GM12878 (cell line): ENCODE measurements around the gene FETUB. TPM values are rescaled to one million over a fixed set of nuclear protein-coding genes. Genes with fewer than 3 reads are reported as not detected.

Experiments used
- BACH1 ChIP-seq: fragments of 450-650 bp; IDR thresholded peaks from 2 replicates; pipeline ENCODE4 v1.6.1; 2017; ENCODE audit warnings: mild to moderate bottlenecking, borderline replicate concordance
- CBFB ChIP-seq: IDR thresholded peaks from 2 replicates; pipeline ENCODE4 v1.6.1; 2016; ENCODE audit warnings: antibody characterized with exemption, low read depth
- CHD2 ChIP-seq: IDR thresholded peaks from 2 replicates; pipeline ENCODE4 v1.6.1; 2011; ENCODE audit warnings: low read depth, low read length, improper control_type of control experiment, borderline replicate concordance
- IKZF2 ChIP-seq, 2 experiments: fragments of 450-650 bp; IDR thresholded peaks; 2 replicates each; pipeline ENCODE4 v1.6.1; 2017; ENCODE audit warnings: mild to moderate bottlenecking in 2 of 2, moderate library complexity in 2 of 2
- IRF4 ChIP-seq: IDR thresholded peaks from 2 replicates; pipeline ENCODE4 v1.6.1; 2011; ENCODE audit warnings: low read depth, low read length
- LARP7 ChIP-seq: fragments of 450-650 bp; IDR thresholded peaks from 2 replicates; pipeline ENCODE4 v1.6.1; 2017; ENCODE audit warnings: mild to moderate bottlenecking
- NFXL1 ChIP-seq: fragments of 450-650 bp; IDR thresholded peaks from 2 replicates; pipeline ENCODE4 v1.6.1; 2017; ENCODE audit warnings: antibody characterized with exemption, mild to moderate bottlenecking, borderline replicate concordance
- POLR2AphosphoS2 ChIP-seq: IDR thresholded peaks from 2 replicates; pipeline ENCODE4 v1.6.1; 2011; ENCODE audit warnings: low read depth, mild to moderate bottlenecking, low read length, improper control_type of control experiment, moderate library complexity
- RAD21 ChIP-seq: IDR thresholded peaks from 2 replicates; pipeline ENCODE4 v1.6.1; 2011; ENCODE audit warnings: mild to moderate bottlenecking, low read depth, low read length, moderate library complexity; ENCODE audit not compliant: insufficient read depth
- RBBP5 ChIP-seq: fragments of 200-600 bp; sonication (generic); conservative IDR thresholded peaks from 2 replicates; pipeline ENCODE4 v1.6.1; 2016
- SMARCA5 ChIP-seq: fragments of 450-650 bp; IDR thresholded peaks from 2 replicates; pipeline ENCODE4 v1.6.1; 2017; ENCODE audit warnings: mild to moderate bottlenecking
- STAT3 ChIP-seq: IDR thresholded peaks from 2 replicates; pipeline ENCODE4 v1.6.1; 2011; ENCODE audit warnings: low read depth, low read length, improper control_type of control experiment
- YBX1 ChIP-seq: fragments of 450-650 bp; IDR thresholded peaks from 2 replicates; pipeline ENCODE4 v1.6.1; 2016; ENCODE audit warnings: antibody characterized with exemption
- ZNF274 ChIP-seq: IDR thresholded peaks from one replicate; pipeline ENCODE4 v1.8.0; 2011; ENCODE audit not compliant: insufficient read length, insufficient read depth
- ZZZ3 ChIP-seq: IDR thresholded peaks from 2 replicates; pipeline ENCODE4 v1.6.1; 2011; ENCODE audit warnings: low read depth; ENCODE audit not compliant: control insufficient read depth, insufficient read length
- polyA plus RNA-seq, 11 experiments: library from polyadenylated mRNA; depleted of rRNA in 4 of 11; unstranded in 6 of 11; stranded (reverse) in 5 of 11; fragments of >200 nt; fragmentation: Nextera tagmentation in 4 of 11; fragmentation: Illumina TruSeq in 1 of 11; extraction: Ambion mirVana in 4 of 11; extraction: Trizol in 1 of 11; gene quantifications; 1 replicate in 1 of 11; 2 replicates in 10 of 11; pipeline versions ENCODE4 v1.2.1 to v1.2.3, GENCODE V29; 2011 to 2016; ENCODE audit warnings: inconsistent platforms in 2 of 11, missing spikeins in 2 of 11, low read depth in 1 of 11
- total RNA-seq, 4 experiments: library from RNA; depleted of rRNA in 3 of 4; stranded (reverse); fragments of >200 nt in 3 of 4; fragmentation: Illumina TruSeq in 1 of 4; extraction: Trizol in 1 of 4; gene quantifications; 2 replicates each; pipeline versions ENCODE4 v1.2.1 to v1.2.3, GENCODE V29; 2013 to 2021
- TF ChIP-seq, protein P1 (sequence below): fragments of 450-650 bp; formaldehyde crosslinking; IDR thresholded peaks from 2 replicates; pipeline ENCODE4 v1.4.0; 2022; ENCODE audit warnings: mild to moderate bottlenecking, moderate library complexity
- TF ChIP-seq, protein P2 (sequence below): fragments of 450-650 bp; IDR thresholded peaks from 2 replicates; pipeline ENCODE4 v1.6.1; 2018; ENCODE audit warnings: mild to moderate bottlenecking, low read depth, moderate library complexity; ENCODE audit not compliant: partially characterized antibody
- TF ChIP-seq, protein P3 (sequence below): IDR thresholded peaks from 2 replicates; pipeline ENCODE4 v1.6.1; 2012; ENCODE audit warnings: low read depth, low read length, improper control_type of control experiment
- TF ChIP-seq, protein P4 (sequence below): fragments of 450-650 bp; IDR thresholded peaks from 2 replicates; pipeline ENCODE4 v1.6.1; 2014; ENCODE audit warnings: mild to moderate bottlenecking
- TF ChIP-seq, protein P5 (sequence below): IDR thresholded peaks from 2 replicates; pipeline ENCODE4 v1.6.1; 2011; ENCODE audit warnings: borderline replicate concordance, low read depth, mild to moderate bottlenecking, moderate library complexity, mixed read lengths, low read length; ENCODE audit not compliant: insufficient read depth; ENCODE audit errors: extremely low read length

The FETUB gene
- total and polyA plus RNA-seq, 10 of the 15 experiments (the other 5 are each of a cell fraction or from before 2014, with no cell fraction given): not detected

DNA sequence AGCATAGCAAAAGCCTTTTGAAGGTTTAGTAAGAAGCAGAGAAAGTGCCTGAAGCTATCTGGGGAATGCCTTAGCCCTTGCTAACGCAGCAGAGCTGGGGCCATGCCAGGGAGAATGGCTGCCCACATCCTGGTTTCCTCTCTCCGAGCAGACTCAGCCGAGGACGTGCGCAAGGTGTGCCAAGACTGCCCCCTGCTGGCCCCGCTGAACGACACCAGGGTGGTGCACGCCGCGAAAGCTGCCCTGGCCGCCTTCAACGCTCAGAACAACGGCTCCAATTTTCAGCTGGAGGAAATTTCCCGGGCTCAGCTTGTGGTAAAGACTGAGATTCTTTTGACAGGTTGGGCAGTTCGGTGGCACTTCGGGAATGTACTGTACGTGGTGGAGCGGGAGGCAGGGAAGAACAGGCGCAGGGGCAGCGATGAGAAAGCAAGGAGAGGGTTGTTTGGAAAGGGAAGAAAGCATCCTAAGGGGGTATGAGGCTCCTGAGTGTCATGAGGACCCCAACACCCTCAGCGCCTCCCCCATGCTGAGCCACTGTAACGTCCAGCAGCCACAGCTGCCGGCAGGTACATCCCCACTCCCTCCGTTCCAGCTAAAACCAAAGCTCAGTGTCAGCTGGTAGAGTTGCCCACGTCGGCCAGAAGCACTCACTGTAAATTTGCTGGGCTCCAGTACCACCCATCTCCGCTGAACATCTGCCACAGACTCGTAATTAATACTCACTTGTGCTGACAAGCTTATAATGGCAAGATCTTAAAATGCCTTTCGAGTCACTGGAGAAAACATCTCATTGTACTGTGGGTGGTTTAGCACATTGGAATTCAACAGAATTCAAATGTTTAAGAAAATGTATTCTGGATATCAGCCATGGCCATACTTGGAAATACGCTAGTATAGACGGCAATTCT, 22.9 kb upstream of the FETUB start (continued):
- TF ChIP-seq, protein P1, sequence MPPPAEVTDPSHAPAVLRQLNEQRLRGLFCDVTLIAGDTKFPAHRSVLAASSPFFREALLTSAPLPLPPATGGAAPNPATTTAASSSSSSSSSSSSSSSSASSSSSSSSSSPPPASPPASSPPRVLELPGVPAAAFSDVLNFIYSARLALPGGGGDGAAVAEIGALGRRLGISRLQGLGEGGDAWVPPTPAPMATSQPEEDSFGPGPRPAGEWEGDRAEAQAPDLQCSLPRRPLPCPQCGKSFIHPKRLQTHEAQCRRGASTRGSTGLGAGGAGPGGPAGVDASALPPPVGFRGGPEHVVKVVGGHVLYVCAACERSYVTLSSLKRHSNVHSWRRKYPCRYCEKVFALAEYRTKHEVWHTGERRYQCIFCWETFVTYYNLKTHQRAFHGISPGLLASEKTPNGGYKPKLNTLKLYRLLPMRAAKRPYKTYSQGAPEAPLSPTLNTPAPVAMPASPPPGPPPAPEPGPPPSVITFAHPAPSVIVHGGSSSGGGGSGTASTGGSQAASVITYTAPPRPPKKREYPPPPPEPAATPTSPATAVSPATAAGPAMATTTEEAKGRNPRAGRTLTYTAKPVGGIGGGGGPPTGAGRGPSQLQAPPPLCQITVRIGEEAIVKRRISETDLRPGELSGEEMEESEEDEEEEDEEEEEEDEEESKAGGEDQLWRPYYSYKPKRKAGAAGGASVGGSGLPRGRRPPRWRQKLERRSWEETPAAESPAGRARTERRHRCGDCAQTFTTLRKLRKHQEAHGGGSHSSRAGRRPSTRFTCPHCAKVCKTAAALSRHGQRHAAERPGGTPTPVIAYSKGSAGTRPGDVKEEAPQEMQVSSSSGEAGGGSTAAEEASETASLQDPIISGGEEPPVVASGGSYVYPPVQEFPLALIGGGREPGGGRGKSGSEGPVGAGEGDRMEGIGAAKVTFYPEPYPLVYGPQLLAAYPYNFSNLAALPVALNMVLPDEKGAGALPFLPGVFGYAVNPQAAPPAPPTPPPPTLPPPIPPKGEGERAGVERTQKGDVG: no peak
- TF ChIP-seq BACH1: no peak
- no peak for TF ChIP-seq YBX1
- TF ChIP-seq, protein P2, sequence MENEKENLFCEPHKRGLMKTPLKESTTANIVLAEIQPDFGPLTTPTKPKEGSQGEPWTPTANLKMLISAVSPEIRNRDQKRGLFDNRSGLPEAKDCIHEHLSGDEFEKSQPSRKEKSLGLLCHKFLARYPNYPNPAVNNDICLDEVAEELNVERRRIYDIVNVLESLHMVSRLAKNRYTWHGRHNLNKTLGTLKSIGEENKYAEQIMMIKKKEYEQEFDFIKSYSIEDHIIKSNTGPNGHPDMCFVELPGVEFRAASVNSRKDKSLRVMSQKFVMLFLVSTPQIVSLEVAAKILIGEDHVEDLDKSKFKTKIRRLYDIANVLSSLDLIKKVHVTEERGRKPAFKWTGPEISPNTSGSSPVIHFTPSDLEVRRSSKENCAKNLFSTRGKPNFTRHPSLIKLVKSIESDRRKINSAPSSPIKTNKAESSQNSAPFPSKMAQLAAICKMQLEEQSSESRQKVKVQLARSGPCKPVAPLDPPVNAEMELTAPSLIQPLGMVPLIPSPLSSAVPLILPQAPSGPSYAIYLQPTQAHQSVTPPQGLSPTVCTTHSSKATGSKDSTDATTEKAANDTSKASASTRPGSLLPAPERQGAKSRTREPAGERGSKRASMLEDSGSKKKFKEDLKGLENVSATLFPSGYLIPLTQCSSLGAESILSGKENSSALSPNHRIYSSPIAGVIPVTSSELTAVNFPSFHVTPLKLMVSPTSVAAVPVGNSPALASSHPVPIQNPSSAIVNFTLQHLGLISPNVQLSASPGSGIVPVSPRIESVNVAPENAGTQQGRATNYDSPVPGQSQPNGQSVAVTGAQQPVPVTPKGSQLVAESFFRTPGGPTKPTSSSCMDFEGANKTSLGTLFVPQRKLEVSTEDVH: no peak
- 0 out of 2 replicates have a peak, but pooled peaks have one; percentile 52 for TF ChIP-seq LARP7
- TF ChIP-seq, protein P3, sequence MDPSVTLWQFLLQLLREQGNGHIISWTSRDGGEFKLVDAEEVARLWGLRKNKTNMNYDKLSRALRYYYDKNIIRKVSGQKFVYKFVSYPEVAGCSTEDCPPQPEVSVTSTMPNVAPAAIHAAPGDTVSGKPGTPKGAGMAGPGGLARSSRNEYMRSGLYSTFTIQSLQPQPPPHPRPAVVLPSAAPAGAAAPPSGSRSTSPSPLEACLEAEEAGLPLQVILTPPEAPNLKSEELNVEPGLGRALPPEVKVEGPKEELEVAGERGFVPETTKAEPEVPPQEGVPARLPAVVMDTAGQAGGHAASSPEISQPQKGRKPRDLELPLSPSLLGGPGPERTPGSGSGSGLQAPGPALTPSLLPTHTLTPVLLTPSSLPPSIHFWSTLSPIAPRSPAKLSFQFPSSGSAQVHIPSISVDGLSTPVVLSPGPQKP: no peak
- no peak for TF ChIP-seq NFXL1
- TF ChIP-seq CHD2: no peak
- peak; percentile 77 for TF ChIP-seq RAD21
- no peak for TF ChIP-seq CBFB
- TF ChIP-seq SMARCA5: peak; percentile 89; the same call in 1 of the 2 replicates
- TF ChIP-seq STAT3: no peak
- TF ChIP-seq RBBP5: no peak
- TF ChIP-seq POLR2AphosphoS2: no peak
- no peak for TF ChIP-seq ZNF274
- TF ChIP-seq, protein P4, sequence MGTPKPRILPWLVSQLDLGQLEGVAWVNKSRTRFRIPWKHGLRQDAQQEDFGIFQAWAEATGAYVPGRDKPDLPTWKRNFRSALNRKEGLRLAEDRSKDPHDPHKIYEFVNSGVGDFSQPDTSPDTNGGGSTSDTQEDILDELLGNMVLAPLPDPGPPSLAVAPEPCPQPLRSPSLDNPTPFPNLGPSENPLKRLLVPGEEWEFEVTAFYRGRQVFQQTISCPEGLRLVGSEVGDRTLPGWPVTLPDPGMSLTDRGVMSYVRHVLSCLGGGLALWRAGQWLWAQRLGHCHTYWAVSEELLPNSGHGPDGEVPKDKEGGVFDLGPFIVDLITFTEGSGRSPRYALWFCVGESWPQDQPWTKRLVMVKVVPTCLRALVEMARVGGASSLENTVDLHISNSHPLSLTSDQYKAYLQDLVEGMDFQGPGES: no peak
- peak in 1 of 2 experiments; percentile 30; a peak in 1 of 4 replicates for TF ChIP-seq IKZF2 (IDR thresholded peaks at IDR 0.05)
- no peak for TF ChIP-seq ZZZ3
- TF ChIP-seq IRF4: no peak
- TF ChIP-seq, protein P5, sequence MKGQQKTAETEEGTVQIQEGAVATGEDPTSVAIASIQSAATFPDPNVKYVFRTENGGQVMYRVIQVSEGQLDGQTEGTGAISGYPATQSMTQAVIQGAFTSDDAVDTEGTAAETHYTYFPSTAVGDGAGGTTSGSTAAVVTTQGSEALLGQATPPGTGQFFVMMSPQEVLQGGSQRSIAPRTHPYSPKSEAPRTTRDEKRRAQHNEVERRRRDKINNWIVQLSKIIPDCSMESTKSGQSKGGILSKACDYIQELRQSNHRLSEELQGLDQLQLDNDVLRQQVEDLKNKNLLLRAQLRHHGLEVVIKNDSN: no peak
